Osteocyte (in vitro differentiated cells): ENCODE data around the gene ZBP1. TPM values are rescaled to one million over a fixed set of nuclear protein-coding genes. Genes with fewer than 3 reads are reported as not detected.

Experiments used
- DNase-seq: peaks from one replicate; pipeline ENCODE4 v3.0.0; 2021; ENCODE audit warnings: mixed read lengths; ENCODE audit not compliant: unreplicated experiment; ENCODE audit errors: extremely low spot score
- H3K27ac Mint-ChIP-seq: one replicate; pipeline ENCODE4 v1.8.0; 2021; ENCODE audit warnings: mild to moderate bottlenecking, mixed read lengths; ENCODE audit not compliant: unreplicated experiment
- H3K27me3 Mint-ChIP-seq: one replicate; pipeline ENCODE4 v1.8.0; 2021; ENCODE audit warnings: mixed read lengths; ENCODE audit not compliant: unreplicated experiment
- H3K36me3 Mint-ChIP-seq: one replicate; pipeline ENCODE4 v1.8.0; 2021; ENCODE audit warnings: mixed read lengths; ENCODE audit not compliant: unreplicated experiment
- H3K4me1 Mint-ChIP-seq: one replicate; pipeline ENCODE4 v1.8.0; 2021; ENCODE audit warnings: mixed read lengths; ENCODE audit not compliant: unreplicated experiment
- H3K4me3 Mint-ChIP-seq: one replicate; pipeline ENCODE4 v1.8.0; 2021; ENCODE audit warnings: mild to moderate bottlenecking, moderate library complexity, mixed read lengths; ENCODE audit not compliant: unreplicated experiment
- H3K9me3 Mint-ChIP-seq: one replicate; pipeline ENCODE4 v1.8.0; 2021; ENCODE audit warnings: mixed read lengths; ENCODE audit not compliant: unreplicated experiment
- CTCF ChIP-seq: fragments of 200-600 bp; sonication (generic); IDR thresholded peaks from 2 replicates; pipeline ENCODE4 v1.5.0; 2021; ENCODE audit warnings: antibody characterized with exemption, mild to moderate bottlenecking, moderate library complexity
- long read RNA-seq: library from polyadenylated mRNA; unstranded; transcript quantifications from one replicate; pipeline ENCODE4 v2.0.0, GENCODE V29; 2021
- total RNA-seq: library from RNA; stranded (reverse); gene quantifications from 2 replicates; pipeline ENCODE4 v1.2.1, GENCODE V29; 2021

The ZBP1 gene
- total RNA-seq, result not detected in 2 replicates
- long read RNA-seq, result 0 reads

- Mint-ChIP-seq H3K9me3 (no peaks in the 10 kb centered on the region), H3K4me1 (no peaks in the 10 kb centered on the region), H3K27ac (no peak within 1 kb of the TSS), H3K4me3 (no peak within 1 kb of the TSS), H3K27me3 (peaks cover 36% of the 10 kb centered on the region), H3K36me3 (no peaks in the 10 kb centered on the region)
- no peak for DNase-seq
- TF ChIP-seq CTCF, result no peak
Observed at GRCh38 chr20:57620274-57620990, at the start of gene ZBP1. TSS of gene ZBP1 (minus strand) at chr20:57620426. CDS start at chr20:57620295, 131 bp downstream.

GRCh38 chr20:57669632-57670031 lies 49.4 kb upstream of the ZBP1 start:
- no peak overlapping the region for H3K27ac Mint-ChIP-seq
- no peaks in the 10 kb centered on the region for H3K4me1 Mint-ChIP-seq
- no peaks in the 10 kb centered on the region for H3K27me3 Mint-ChIP-seq
- no peak for TF ChIP-seq CTCF
- no peak for DNase-seq
- H3K36me3 Mint-ChIP-seq, result no peaks in the 10 kb centered on the region
- H3K9me3 Mint-ChIP-seq, result no peaks in the 10 kb centered on the region
- no peak overlapping the region for H3K4me3 Mint-ChIP-seq

GRCh38 chr20:57667924-57668782 lies 47.9 kb upstream of the ZBP1 start:
- DNase-seq, result no peak
- Mint-ChIP-seq H3K9me3 (no peaks in the 10 kb centered on the region), H3K4me1 (no peaks in the 10 kb centered on the region), H3K27ac (no peak overlapping the region), H3K36me3 (no peaks in the 10 kb centered on the region), H3K27me3 (no peaks in the 10 kb centered on the region), H3K4me3 (no peak overlapping the region)
- no peak for TF ChIP-seq CTCF

GRCh38 chr20:57667388-57667787 lies 47.2 kb upstream of the ZBP1 start:
- DNase-seq, result no peak
- H3K27ac Mint-ChIP-seq, result no peak overlapping the region
- H3K9me3 Mint-ChIP-seq, result no peaks in the 10 kb centered on the region
- no peak overlapping the region for H3K4me3 Mint-ChIP-seq
- H3K27me3 Mint-ChIP-seq, result no peaks in the 10 kb centered on the region
- H3K4me1 Mint-ChIP-seq, result no peaks in the 10 kb centered on the region
- TF ChIP-seq CTCF, result no peak
- no peaks in the 10 kb centered on the region for H3K36me3 Mint-ChIP-seq

GRCh38 chr20:57666834-57667157 lies 46.6 kb upstream of the ZBP1 start:
- no peak overlapping the region for H3K27ac Mint-ChIP-seq
- no peak overlapping the region for H3K4me3 Mint-ChIP-seq
- TF ChIP-seq CTCF, result no peak
- no peaks in the 10 kb centered on the region for H3K4me1 Mint-ChIP-seq
- no peaks in the 10 kb centered on the region for H3K9me3 Mint-ChIP-seq
- no peak for DNase-seq
- no peaks in the 10 kb centered on the region for H3K27me3 Mint-ChIP-seq
- H3K36me3 Mint-ChIP-seq, result no peaks in the 10 kb centered on the region
